Activated B cell treated with CpG ODN at 0.5 μM for 24 hours (primary cell): ENCODE measurements around the gene HK1. TPM values are rescaled to one million over a fixed set of nuclear protein-coding genes. Genes with fewer than 3 reads are reported as not detected.
A peak's percentile ranks its signal among the peaks of the same experiment; 100 is the strongest.

Experiments used
- ATAC-seq: fragments of 200-7000 bp; cut with Tn5 transposase; one replicate; pipeline ENCODE4 v1.10.0; 2021; ENCODE audit warnings: low read depth, mild to moderate bottlenecking, moderate library complexity
- CTCF ChIA-PET: fragments of 350-600 bp; sonication (Branson Sonifier 250); formaldehyde crosslinking; loops from one replicate; lab custom pipeline; 2021; ENCODE audit warnings: antibody characterized with exemption; lab: Charles Lee
- POLR2A ChIA-PET: fragments of 350-600 bp; sonication (Branson Sonifier 250); formaldehyde crosslinking; loops from one replicate; lab custom pipeline; 2021; ENCODE audit warnings: antibody characterized with exemption; lab: Charles Lee
- DNase-seq: peaks from one replicate; pipeline ENCODE4 v3.0.0; 2022
- H3K27ac Mint-ChIP-seq: one replicate; pipeline ENCODE4 v1.8.0; 2020; ENCODE audit warnings: mixed read lengths
- H3K27me3 Mint-ChIP-seq: one replicate; pipeline ENCODE4 v1.8.0; 2021; ENCODE audit warnings: mixed read lengths
- H3K36me3 Mint-ChIP-seq: one replicate; pipeline ENCODE4 v1.8.0; 2021; ENCODE audit warnings: low read depth, mixed read lengths
- H3K4me1 Mint-ChIP-seq: one replicate; pipeline ENCODE4 v1.8.0; 2021; ENCODE audit warnings: mixed read lengths
- H3K4me3 Mint-ChIP-seq: one replicate; pipeline ENCODE4 v1.8.0; 2020; ENCODE audit warnings: mild to moderate bottlenecking, mixed read lengths
- H3K9me3 Mint-ChIP-seq: one replicate; pipeline ENCODE4 v1.8.0; 2020; ENCODE audit warnings: mixed read lengths
- CTCF ChIP-seq: fragments of 200-600 bp; IDR thresholded peaks from one replicate; pipeline ENCODE4 v1.8.0; 2022; ENCODE audit warnings: antibody characterized with exemption, mild to moderate bottlenecking
- intact Hi-C: fragments of 100-400 bp; cut with micrococcal nuclease; formaldehyde crosslinking; loops from one replicate; pipeline ENCODE4 v1.15.1; 2024
- total RNA-seq: library from RNA; stranded (reverse); gene quantifications from 2 replicates; pipeline ENCODE4 v1.2.3, GENCODE V29; 2022

HK1 gene
- total RNA-seq, 1 donor from 2014 or later = 47.2 TPM

- Mint-ChIP-seq H3K9me3 (no peaks in the 10 kb centered on the region), H3K27ac (peak overlapping the region; percentile 64), H3K27me3 (no peaks in the 10 kb centered on the region), H3K4me1 (peaks cover 71% of the 10 kb centered on the region), H3K36me3 (peaks cover 2% of the 10 kb centered on the region), H3K4me3 (no peak overlapping the region)
- TF ChIP-seq CTCF = no peak
- ATAC-seq (no peak), DNase-seq (no peak)
- ChIA-PET POLR2A (interaction anchor here (1.2 to 1.6 kb wide), 2 partner anchors 16 to 27 kb away, joined by 6 to 15 read pairs; no protein-coding TSS in a partner anchor), CTCF (no interaction called here)
- intact Hi-C loops = loop anchor here (1.0 kb wide), 2 partner anchors 16 to 26 kb away; no protein-coding TSS in a partner anchor
These were observed 65.6 kb downstream of the HK1 start for GRCh38 chr10:69343905-69344304.

- TF ChIP-seq CTCF = no peak
- DNase-seq (peak; percentile 23), ATAC-seq (peak; percentile 86)
- H3K9me3 Mint-ChIP-seq = no peaks in the 10 kb centered on the region
- H3K4me3 Mint-ChIP-seq = peak overlapping the region; percentile 30
- H3K27me3 Mint-ChIP-seq = no peaks in the 10 kb centered on the region
- H3K27ac Mint-ChIP-seq = peak overlapping the region; percentile 64
- intact Hi-C loops = loop anchor here (1.0 kb wide), 2 partner anchors 16 to 26 kb away; no protein-coding TSS in a partner anchor
- peaks cover 2% of the 10 kb centered on the region for H3K36me3 Mint-ChIP-seq
- H3K4me1 Mint-ChIP-seq = peaks cover 74% of the 10 kb centered on the region
- CTCF ChIA-PET = interaction anchor here (0.8 kb wide), 2 partner anchors 27 to 48 kb away, joined by 3 read pairs; no protein-coding TSS in a partner anchor
- POLR2A ChIA-PET = interaction anchor here (0.7 to 1.6 kb wide), 5 partner anchors 9 to 64 kb away, joined by 3 to 15 read pairs (median 3); no protein-coding TSS in a partner anchor
These were observed 66.4 kb downstream of the HK1 start for GRCh38 chr10:69344591-69345252.

- Mint-ChIP-seq H3K27ac (peak overlapping the region; percentile 64), H3K27me3 (no peaks in the 10 kb centered on the region), H3K9me3 (no peaks in the 10 kb centered on the region), H3K4me3 (no peak overlapping the region), H3K4me1 (peaks cover 80% of the 10 kb centered on the region), H3K36me3 (peaks cover 2% of the 10 kb centered on the region)
- POLR2A ChIA-PET = interaction anchor here (1.2 to 1.6 kb wide), 4 partner anchors 17 to 63 kb away, joined by 3 to 15 read pairs (median 4); no protein-coding TSS in a partner anchor
- intact Hi-C loops = no loop called here
- ATAC-seq = no peak
- DNase-seq = no peak
- TF ChIP-seq CTCF = no peak
- CTCF ChIA-PET = interaction anchor here (0.8 kb wide), 2 partner anchors 28 to 47 kb away, joined by 3 read pairs; no protein-coding TSS in a partner anchor
These were observed 67.1 kb downstream of the HK1 start for GRCh38 chr10:69345402-69345801.

- ATAC-seq (no peak), DNase-seq (no peak)
- CTCF ChIA-PET = interaction anchor here (0.8 kb wide), 1 partner anchor 28 kb away, joined by 3 read pairs; no protein-coding TSS in a partner anchor
- no peak overlapping the region for H3K4me3 Mint-ChIP-seq
- TF ChIP-seq CTCF = no peak
- peaks cover 80% of the 10 kb centered on the region for H3K4me1 Mint-ChIP-seq
- intact Hi-C loops = no loop called here
- no peaks in the 10 kb centered on the region for H3K9me3 Mint-ChIP-seq
- no peaks in the 10 kb centered on the region for H3K27me3 Mint-ChIP-seq
- peaks cover 2% of the 10 kb centered on the region for H3K36me3 Mint-ChIP-seq
- POLR2A ChIA-PET = interaction anchor here (1.3 kb wide), 1 partner anchor 24 kb away, joined by 3 read pairs; no protein-coding TSS in a partner anchor
- H3K27ac Mint-ChIP-seq = peak overlapping the region; percentile 64
These were observed 67.7 kb downstream of the HK1 start for GRCh38 chr10:69345890-69346474.

- no peak for ATAC-seq
- intact Hi-C loops = no loop called here
- TF ChIP-seq CTCF = no peak
- H3K4me3 Mint-ChIP-seq = no peak overlapping the region
- H3K4me1 Mint-ChIP-seq = peaks cover 80% of the 10 kb centered on the region
- no peak for DNase-seq
- ChIA-PET POLR2A (interaction anchor here (0.6 to 1.0 kb wide), 2 partner anchors 27 to 344 kb away, joined by 5 to 7 read pairs; no protein-coding TSS in a partner anchor), CTCF (interaction anchor here (1.2 kb wide), 1 partner anchor 15 kb away, joined by 3 read pairs; no protein-coding TSS in a partner anchor)
- no peaks in the 10 kb centered on the region for H3K9me3 Mint-ChIP-seq
- no peak overlapping the region for H3K27ac Mint-ChIP-seq
- peaks cover 2% of the 10 kb centered on the region for H3K36me3 Mint-ChIP-seq
- no peaks in the 10 kb centered on the region for H3K27me3 Mint-ChIP-seq
These were observed 68.5 kb downstream of the HK1 start for GRCh38 chr10:69346776-69347175.
